Breast epithelium (tissue), 3 donors: ENCODE measurements around the gene HPCAL1.

Source experiments
- POLR2AphosphoS5 ChIP-seq, 3 donors: sonication (generic); formaldehyde crosslinking; IDR thresholded peaks; one replicate each; pipeline ENCODE4 v1.6.1; 2017; ENCODE audit warnings: antibody characterized with exemption in 3 of 3
- TF ChIP-seq, protein P1 (sequence below), 3 donors: fragments of 450-650 bp; IDR thresholded peaks; one replicate each; pipeline ENCODE4 v1.5.1; 2016 to 2017; ENCODE audit warnings: antibody characterized with exemption in 3 of 3, mild to moderate bottlenecking in 3 of 3, moderate library complexity in 3 of 3

GRCh38 chr2:10406491-10407188 is 103.9 kb downstream of the HPCAL1 start:
- TF ChIP-seq, protein P1, sequence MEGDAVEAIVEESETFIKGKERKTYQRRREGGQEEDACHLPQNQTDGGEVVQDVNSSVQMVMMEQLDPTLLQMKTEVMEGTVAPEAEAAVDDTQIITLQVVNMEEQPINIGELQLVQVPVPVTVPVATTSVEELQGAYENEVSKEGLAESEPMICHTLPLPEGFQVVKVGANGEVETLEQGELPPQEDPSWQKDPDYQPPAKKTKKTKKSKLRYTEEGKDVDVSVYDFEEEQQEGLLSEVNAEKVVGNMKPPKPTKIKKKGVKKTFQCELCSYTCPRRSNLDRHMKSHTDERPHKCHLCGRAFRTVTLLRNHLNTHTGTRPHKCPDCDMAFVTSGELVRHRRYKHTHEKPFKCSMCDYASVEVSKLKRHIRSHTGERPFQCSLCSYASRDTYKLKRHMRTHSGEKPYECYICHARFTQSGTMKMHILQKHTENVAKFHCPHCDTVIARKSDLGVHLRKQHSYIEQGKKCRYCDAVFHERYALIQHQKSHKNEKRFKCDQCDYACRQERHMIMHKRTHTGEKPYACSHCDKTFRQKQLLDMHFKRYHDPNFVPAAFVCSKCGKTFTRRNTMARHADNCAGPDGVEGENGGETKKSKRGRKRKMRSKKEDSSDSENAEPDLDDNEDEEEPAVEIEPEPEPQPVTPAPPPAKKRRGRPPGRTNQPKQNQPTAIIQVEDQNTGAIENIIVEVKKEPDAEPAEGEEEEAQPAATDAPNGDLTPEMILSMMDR (IDR thresholded peaks at IDR 0.05) = no peak
- no peak for TF ChIP-seq POLR2AphosphoS5 (IDR thresholded peaks at IDR 0.05)
